Stimulated activated CD8-positive, alpha-beta memory T cell treated with anti-CD3 and anti-CD28 coated beads, Interleukin-12 subunit alpha, Interleukin-12 subunit beta, amount 100 ng/mL, for 24 hours (primary cell): ENCODE results near the gene PIEZO2.

Source experiments
- DNase-seq: peaks from one replicate; pipeline ENCODE4 v3.0.0-alpha.2; 2020; ENCODE audit errors: extremely low read depth

The PIEZO2 gene

GRCh38 chr18:10743766-10744165 lies 405.6 kb downstream of the PIEZO2 start:
- no peak for DNase-seq

- DNase-seq, result no peak
These were observed 410.2 kb downstream of the PIEZO2 start for GRCh38 chr18:10739152-10739551.

DNA sequence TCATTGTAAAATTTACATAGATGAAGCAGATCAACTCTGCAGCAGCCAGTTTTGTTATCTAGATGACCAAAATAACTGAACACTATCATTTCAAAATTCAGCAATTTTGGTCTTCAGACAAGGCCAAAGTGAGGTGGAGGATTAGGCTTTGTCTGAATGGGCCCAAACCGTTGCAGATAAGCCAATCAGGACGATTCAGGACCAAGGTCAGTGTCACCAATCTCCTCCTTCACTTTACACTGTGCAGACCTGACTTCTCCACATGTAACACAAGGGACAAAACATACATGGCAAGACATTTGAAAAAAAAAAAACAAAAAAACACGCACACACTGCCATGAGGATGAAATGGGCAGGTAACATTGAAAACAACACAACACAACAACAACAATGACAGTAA lies 412.4 kb downstream of the PIEZO2 start:
- DNase-seq, result no peak

DNA sequence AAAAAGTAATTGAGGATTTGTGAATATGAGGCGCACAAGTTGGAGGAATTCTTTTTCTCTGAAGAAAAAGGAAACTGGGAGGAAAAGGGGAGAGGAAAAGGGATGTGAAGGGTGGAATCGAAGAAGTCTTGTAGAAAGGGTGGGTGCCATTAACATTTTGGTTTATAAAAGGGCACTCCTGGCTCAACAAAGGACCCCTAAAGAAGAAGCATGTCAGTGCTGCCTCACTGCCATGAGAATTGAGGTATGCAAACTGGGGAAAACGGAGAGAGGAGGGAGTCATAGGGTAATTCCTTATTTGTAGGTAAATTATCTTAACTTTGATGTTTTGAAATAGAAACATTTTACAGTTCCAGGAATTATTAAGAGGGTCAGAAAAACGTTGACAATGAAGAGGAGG lies 416.4 kb downstream of the PIEZO2 start:
- DNase-seq, result no peak

- no peak for DNase-seq
These were observed 421.9 kb downstream of the PIEZO2 start for GRCh38 chr18:10727477-10727876.

DNA sequence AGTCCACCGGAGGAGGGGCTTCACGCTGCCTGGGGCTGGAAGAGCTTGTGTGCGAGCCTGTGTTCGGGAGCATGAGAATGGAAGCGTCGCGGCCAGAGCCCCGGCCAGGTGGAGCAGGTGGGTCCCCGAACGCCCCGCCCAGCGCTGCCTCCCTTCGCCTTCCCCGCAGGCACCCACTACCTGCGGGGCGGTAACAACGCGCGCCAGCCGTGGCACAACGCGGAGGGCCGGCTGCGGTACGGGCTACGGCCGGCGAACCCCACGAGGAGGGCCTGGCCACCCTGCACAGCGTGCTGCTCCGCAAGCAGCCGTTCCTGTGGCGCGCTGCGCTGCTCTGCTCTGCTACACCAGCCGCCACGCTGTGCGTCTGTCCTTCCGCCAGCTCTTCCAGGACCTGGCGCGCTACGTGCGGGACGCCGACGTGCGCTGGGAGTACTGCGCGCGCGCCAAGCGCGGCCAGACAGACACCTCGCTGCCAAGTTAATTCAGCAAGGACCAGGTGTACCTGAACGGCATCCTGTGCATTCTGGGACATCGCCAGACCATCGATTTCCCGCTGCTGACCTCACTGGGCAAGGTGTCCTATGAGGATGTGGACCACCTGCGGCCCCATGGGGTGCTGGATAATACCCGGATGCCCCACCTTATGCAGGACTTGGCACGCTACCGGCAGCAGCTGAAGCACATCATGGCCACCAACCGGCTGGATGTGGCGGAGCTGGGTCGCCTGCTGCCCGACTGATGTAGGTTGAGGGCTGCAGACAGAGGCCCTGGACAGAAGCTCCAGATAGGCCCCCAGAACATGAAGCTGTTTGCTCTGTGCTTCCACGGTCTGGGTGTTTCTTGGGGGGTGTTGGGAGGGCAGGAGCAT lies 422.9 kb downstream of the PIEZO2 start:
- no peak for DNase-seq

GRCh38 chr18:10724666-10725065 lies 424.7 kb downstream of the PIEZO2 start:
- no peak for DNase-seq

- no peak for DNase-seq
These were observed 425.9 kb downstream of the PIEZO2 start for GRCh38 chr18:10723496-10723895.

DNA sequence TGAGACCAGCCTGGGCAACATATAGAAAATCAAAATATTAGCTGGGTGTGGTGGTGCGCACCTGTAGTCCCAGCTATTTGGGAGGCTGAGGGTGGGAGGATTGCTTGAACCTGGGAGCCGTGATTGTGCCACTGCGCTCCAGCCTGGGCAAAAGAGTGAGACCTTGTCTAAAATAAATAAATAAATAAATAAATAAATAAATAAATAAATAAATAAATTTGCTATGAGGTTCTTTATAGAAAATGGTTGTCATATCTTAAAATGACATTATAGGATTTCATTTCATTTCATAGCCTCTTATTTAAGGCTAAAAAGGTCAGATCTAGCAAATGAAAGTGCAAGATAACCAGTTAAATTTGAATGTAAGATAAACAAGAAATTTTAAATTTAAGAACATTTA lies 430.6 kb downstream of the PIEZO2 start:
- no peak for DNase-seq

- no peak for DNase-seq
These were observed 433.6 kb downstream of the PIEZO2 start for GRCh38 chr18:10715791-10716190.

DNA sequence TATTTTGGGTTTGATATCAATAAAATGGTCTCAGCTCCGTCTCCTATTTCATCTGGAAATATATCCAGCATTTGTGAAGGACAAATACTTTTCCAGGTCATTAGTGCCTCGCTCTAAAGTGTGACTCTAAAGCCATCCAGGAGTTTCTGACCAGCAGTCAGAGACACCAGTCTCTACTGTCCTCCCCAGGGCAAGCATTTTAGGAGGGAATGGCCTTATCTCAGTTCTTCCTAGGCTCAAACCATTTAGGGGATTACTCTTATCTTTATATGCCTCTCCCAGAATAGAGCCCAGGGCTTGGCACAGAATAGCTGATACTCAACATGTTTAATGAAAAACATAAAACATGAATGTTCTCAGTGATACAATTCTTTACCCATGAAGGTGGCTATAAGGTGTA lies 436.0 kb downstream of the PIEZO2 start:
- DNase-seq, result no peak

GRCh38 chr18:10707294-10707693 lies 442.1 kb downstream of the PIEZO2 start:
- no peak for DNase-seq

DNA sequence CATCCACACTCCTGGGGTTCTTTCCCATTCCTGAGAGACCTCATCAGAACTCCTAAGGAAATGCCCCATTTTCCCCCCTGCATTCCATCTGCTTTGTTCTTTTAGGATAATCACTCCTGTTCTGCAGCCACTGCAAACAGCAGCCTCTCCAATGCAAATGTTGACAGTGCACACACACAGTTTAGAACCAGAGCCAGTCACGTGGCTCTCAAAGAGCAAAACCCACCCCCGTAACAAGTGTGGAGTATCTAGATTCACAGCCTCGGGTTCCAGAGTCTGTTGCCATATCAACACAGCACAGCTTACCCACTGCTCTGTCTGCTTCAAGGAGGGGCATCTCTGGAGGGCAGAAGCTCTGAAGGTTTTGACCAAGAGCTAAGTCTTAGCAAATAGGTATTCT lies 443.6 kb downstream of the PIEZO2 start:
- DNase-seq, result no peak

DNA sequence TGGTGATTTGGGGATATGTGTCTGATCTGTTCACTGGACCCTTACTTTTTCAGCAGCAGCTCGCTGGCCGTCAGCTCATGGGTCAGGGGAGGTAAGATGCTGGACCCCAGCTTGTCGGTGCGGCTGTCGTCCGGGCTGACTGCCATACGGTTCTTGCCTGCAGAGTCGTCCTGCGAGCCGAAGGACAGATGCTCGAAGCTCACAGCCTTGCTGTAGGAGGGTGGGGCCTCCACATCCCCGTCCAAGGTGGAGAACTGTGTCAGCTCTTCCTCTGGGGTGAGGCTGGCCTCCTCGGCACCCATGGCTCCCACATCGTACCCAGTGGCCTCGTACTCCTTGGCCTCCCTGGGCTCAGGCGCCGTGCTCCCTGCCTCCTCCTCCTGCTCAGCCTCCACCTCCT lies 444.1 kb downstream of the PIEZO2 start:
- DNase-seq, result no peak

- no peak for DNase-seq
These were observed 447.2 kb downstream of the PIEZO2 start for GRCh38 chr18:10702206-10702605.

- DNase-seq, result no peak
These were observed 459.0 kb downstream of the PIEZO2 start for GRCh38 chr18:10690366-10690765.

DNA sequence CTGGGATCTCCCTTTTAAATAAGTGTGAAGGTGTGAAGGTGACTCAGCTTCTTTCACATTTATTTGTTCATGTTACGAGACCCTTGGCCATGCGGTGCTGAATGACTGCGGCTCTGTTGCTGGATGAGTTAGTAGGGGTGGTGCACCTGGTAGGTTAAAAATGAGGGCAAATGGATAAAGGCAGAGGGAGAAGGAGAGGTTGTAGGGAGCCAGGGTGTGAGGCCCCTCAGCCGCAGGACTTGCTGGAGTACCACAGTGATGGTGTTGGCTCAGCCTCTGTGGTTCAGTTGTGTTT lies 459.4 kb downstream of the PIEZO2 start:
- DNase-seq, result no peak

DNA sequence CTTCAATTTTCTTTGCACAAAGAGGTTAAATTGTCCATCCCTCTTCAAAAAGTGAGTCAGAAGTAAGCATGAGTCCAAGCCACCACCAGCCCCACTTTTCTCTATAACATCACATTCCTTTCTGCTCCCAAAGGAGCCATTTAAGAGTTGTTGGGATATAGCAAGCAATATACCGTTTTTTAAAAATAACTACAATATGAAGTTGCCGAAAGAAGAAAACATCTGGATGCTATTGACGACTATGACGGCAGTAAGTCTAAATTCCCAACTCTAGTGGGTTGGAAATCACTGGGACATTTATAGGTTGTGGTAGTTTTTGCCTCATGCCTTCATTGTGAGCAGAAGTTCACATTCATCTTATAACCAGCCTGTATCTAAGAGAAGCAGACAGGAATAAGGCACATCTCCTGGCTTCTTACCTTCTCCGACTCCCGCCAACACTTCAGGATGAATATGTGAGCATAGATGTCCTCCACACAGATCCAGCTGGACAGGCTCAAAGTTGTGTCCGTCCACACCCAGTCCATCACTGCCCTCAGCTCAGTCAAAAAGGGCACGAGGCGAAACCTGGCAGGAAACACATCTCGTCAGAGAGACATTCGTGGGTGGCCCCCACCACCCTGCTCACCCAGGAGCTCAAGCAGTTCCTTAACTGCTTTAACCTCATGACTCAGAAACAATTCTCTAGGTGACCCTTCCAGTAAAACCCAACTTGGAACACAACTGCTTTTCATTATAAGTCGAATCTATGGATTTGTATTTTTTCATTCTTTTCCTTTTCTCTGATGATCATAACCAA lies 459.9 kb downstream of the PIEZO2 start:
- no peak for DNase-seq

- DNase-seq, result no peak
These were observed 460.6 kb downstream of the PIEZO2 start for GRCh38 chr18:10688766-10689165.

GRCh38 chr18:10687161-10687925 lies 462.0 kb downstream of the PIEZO2 start:
- DNase-seq, result no peak

DNA sequence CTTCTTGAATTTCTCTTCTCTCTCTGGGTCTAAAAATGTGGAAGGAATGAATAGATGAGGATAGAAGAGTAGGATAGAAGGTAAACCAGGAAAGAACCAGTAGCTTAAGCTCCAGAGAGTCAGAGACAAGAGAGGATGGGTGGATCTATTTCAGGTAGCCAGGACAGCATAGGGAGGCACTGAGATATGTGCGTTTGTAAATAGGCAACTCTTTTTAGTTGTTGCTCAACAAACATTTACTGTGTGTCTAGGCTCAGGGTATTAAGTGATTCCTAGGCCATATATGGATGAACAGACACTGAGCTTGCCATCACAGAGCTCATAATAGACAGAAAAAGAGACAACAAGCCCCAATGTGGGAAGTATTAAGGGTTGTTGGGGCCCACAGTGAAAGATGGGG lies 463.1 kb downstream of the PIEZO2 start:
- DNase-seq, result no peak

DNA sequence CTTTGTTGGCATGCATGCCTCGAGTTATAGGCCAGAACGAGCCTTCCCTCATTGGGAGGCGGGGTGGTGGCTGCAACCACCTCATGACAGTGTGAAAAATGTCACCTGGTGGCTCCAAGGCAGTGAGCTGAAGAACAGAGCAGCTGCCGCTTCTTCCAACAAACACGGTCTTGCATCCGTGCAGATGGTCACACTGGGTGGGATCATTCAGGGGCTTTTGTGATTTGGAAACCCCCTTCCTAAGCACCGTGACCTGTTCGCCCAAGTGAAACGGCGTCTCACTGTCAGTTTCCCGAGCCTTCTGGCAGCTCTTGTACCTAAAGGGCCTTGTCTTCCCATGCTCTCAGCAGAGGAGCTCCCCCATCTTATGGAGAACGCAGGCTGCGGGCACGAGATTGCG lies 463.9 kb downstream of the PIEZO2 start:
- no peak for DNase-seq

- DNase-seq, result no peak
These were observed 467.0 kb downstream of the PIEZO2 start for GRCh38 chr18:10682368-10682714.
